HCT116 (cell line): ENCODE data around the gene PRKAG2. TPM values are rescaled to one million over a fixed set of nuclear protein-coding genes. Genes with fewer than 3 reads are reported as not detected.
"Not testable (repeated sequence)": the region's sequence is repeated elsewhere in the genome, so short reads cannot be mapped to it uniquely, and the experiment has no call there.

Experiments
- ATAC-seq: fragments of 200-7000 bp; cut with Tn5 transposase; 2 replicates; pipeline ENCODE4 v1.9.1; 2020; ENCODE audit warnings: mild to moderate bottlenecking, moderate library complexity
- BruUV-seq: library from RNA; stranded (reverse); fragments of 400-500 nt; replicated peaks from 2 replicates; lab custom pipeline; 2021; lab: Mats Ljungman, UMichigan
- CTCF ChIA-PET: fragments of 300-600 bp; sonication (Branson Sonifier 250); formaldehyde crosslinking; loops from one replicate; lab custom pipeline; 2021; ENCODE audit warnings: antibody characterized with exemption; lab: Charles Lee
- POLR2A ChIA-PET: fragments of 300-600, 350-600 bp; sonication (Branson Sonifier 250); formaldehyde crosslinking; loops from one replicate; lab custom pipeline; 2021; ENCODE audit warnings: antibody characterized with exemption; lab: Charles Lee
- RAD21 ChIA-PET, 2 experiments: fragments of 300-600 bp; sonication (Branson Sonifier 250); formaldehyde crosslinking; loops; one replicate each; lab custom pipeline; 2023; ENCODE audit warnings: low total read pairs in 2 of 2; ENCODE audit not compliant: uncharacterized antibody in 2 of 2, unreplicated experiment in 2 of 2, low non-redundant PET in 1 of 2; lab: Charles Lee
- DNase-seq: peaks from one replicate; pipeline ENCODE4 v3.0.0-alpha.2; 2010; ENCODE audit warnings: low read depth, low spot score
- H2AFZ ChIP-seq: fragments of 200-600 bp; shearing (Covaris generic), sonication (generic); 2 replicates; pipeline ENCODE4 v1.6.1; 2017; ENCODE audit warnings: low read depth, mixed run types, mixed read lengths, antibody characterized with exemption, low read length; ENCODE audit not compliant: poor library complexity, severe bottlenecking
- H3K27ac ChIP-seq: 2 replicates; pipeline ENCODE4 v1.5.1; 2012; ENCODE audit warnings: low read depth, low read length
- H3K27me3 ChIP-seq: fragments of 200-600 bp; sonication (generic); 2 replicates; pipeline ENCODE4 v1.6.1; 2016; ENCODE audit warnings: mixed run types, low read length, mixed read lengths; ENCODE audit not compliant: insufficient read depth
- H3K36me3 ChIP-seq, 2 experiments: fragments of 200-500 bp in 1 of 2; fragments of 200-600 bp in 1 of 2; sonication (Bioruptor generic) in 1 of 2; sonication (generic) in 1 of 2; 2 replicates each; pipeline versions ENCODE4 v1.5.1 to v1.6.1; 2014 to 2016; ENCODE audit warnings: low read length in 2 of 2, inconsistent platforms in 1 of 2, mixed read lengths in 1 of 2, mixed run types in 1 of 2; ENCODE audit not compliant: insufficient read depth in 2 of 2, control insufficient read depth in 1 of 2
- H3K4me1 ChIP-seq, 2 experiments: fragments of 200-600 bp in 1 of 2; sonication (generic) in 1 of 2; 2 replicates each; pipeline versions ENCODE4 v1.5.1 to v1.6.1; 2012 to 2017; ENCODE audit warnings: low read length in 2 of 2, inconsistent platforms in 1 of 2, mild to moderate bottlenecking in 1 of 2, mixed read lengths in 1 of 2, mixed run types in 1 of 2, moderate library complexity in 1 of 2; ENCODE audit not compliant: insufficient read depth in 2 of 2, control insufficient read depth in 1 of 2
- H3K4me2 ChIP-seq: fragments of 200-600 bp; sonication (generic); 2 replicates; pipeline ENCODE4 v1.6.1; 2017; ENCODE audit warnings: mixed run types, low read length, mixed read lengths
- H3K4me3 ChIP-seq, 2 experiments: fragments of 200-600 bp in 1 of 2; sonication (generic) in 1 of 2; replicated peaks in 1 of 2; 2 replicates each; pipeline ENCODE4 v1.5.1; 2011 to 2016; ENCODE audit warnings: low read length in 2 of 2, control low read depth in 1 of 2, low read depth in 1 of 2, mild to moderate bottlenecking in 1 of 2, mixed read lengths in 1 of 2, mixed run types in 1 of 2
- H3K79me2 ChIP-seq: fragments of 200-600 bp; sonication (generic); 2 replicates; pipeline ENCODE4 v1.6.1; 2017; ENCODE audit warnings: mild to moderate bottlenecking, mixed run types, low read length, moderate library complexity, mixed read lengths; ENCODE audit not compliant: insufficient read depth
- H3K9ac ChIP-seq: fragments of 200-600 bp; sonication (generic); 2 replicates; pipeline ENCODE4 v1.6.1; 2016; ENCODE audit warnings: low read length, mixed read lengths
- H3K9me2 ChIP-seq: fragments of 200-600 bp; sonication (generic), shearing (Covaris generic); 2 replicates; pipeline ENCODE4 v1.6.1; 2017; ENCODE audit warnings: mixed run types, mild to moderate bottlenecking, moderate library complexity; ENCODE audit not compliant: insufficient read depth
- H3K9me3 ChIP-seq, 2 experiments: fragments of 200-500 bp in 1 of 2; fragments of 200-600 bp in 1 of 2; sonication (Bioruptor generic) in 1 of 2; sonication (generic) in 1 of 2; 2 replicates each; pipeline ENCODE4 v1.6.1; 2014 to 2017; ENCODE audit warnings: low read length in 2 of 2, mixed read lengths in 2 of 2, inconsistent platforms in 1 of 2, low read depth in 1 of 2, mild to moderate bottlenecking in 1 of 2, mixed run types in 1 of 2, moderate library complexity in 1 of 2; ENCODE audit not compliant: control insufficient read depth in 1 of 2, insufficient read depth in 1 of 2
- H4K20me1 ChIP-seq: fragments of 200-600 bp; sonication (generic), shearing (Covaris generic); 2 replicates; pipeline ENCODE4 v1.6.1; 2017; ENCODE audit warnings: mixed run types, mild to moderate bottlenecking, moderate library complexity; ENCODE audit not compliant: insufficient read depth
- CBX3 ChIP-seq: IDR thresholded peaks from 2 replicates; pipeline ENCODE4 v1.6.1; 2012; ENCODE audit warnings: low read depth
- EGR1 ChIP-seq: IDR thresholded peaks from 2 replicates; pipeline ENCODE4 v1.6.1; 2012; ENCODE audit warnings: low read depth
- ELF1 ChIP-seq: IDR thresholded peaks from 2 replicates; pipeline ENCODE4 v1.6.1; 2012; ENCODE audit warnings: low read depth, borderline replicate concordance
- EZH2 ChIP-seq: fragments of 200-600 bp; sonication (generic); IDR thresholded peaks from 2 replicates; pipeline ENCODE4 v1.6.1; 2017; ENCODE audit warnings: antibody characterized with exemption, mixed run types
- EZH2phosphoT487 ChIP-seq: fragments of 200-600 bp; IDR thresholded peaks from 2 replicates; pipeline ENCODE4 v1.6.1; 2018; ENCODE audit warnings: antibody characterized with exemption, borderline replicate concordance
- SP1 ChIP-seq: IDR thresholded peaks from 2 replicates; pipeline ENCODE4 v1.6.1; 2012; ENCODE audit warnings: low read depth
- SRF ChIP-seq: IDR thresholded peaks from 2 replicates; pipeline ENCODE4 v1.6.1; 2012; ENCODE audit warnings: low read depth
- ZNF274 ChIP-seq: fragments of 200-500 bp; sonication (Bioruptor generic); IDR thresholded peaks from 2 replicates; pipeline ENCODE4 v1.6.1; 2014; ENCODE audit warnings: mild to moderate bottlenecking, low read depth, low read length, inconsistent platforms
- intact Hi-C: fragments of 100-400 bp; cut with micrococcal nuclease; formaldehyde crosslinking; loops from 2 replicates; pipeline ENCODE4 v1.10.0; 2022
- total RNA-seq: library from RNA; stranded (reverse); gene quantifications from one replicate; pipeline ENCODE4 v1.2.1, GENCODE V29; 2021; ENCODE audit not compliant: unreplicated experiment
- TF ChIP-seq, protein P1 (sequence below): IDR thresholded peaks from 2 replicates; pipeline ENCODE4 v1.6.1; 2012

PRKAG2 gene
- total RNA-seq, 1 experiment from 2014 or later: 23.6 TPM

GRCh38 chr7:151827620-151828019 is 49.3 kb downstream of the PRKAG2 start:
- no peak for TF ChIP-seq CBX3
- no peak for TF ChIP-seq EZH2
- TF ChIP-seq SP1: no peak
- TF ChIP-seq, protein P1, sequence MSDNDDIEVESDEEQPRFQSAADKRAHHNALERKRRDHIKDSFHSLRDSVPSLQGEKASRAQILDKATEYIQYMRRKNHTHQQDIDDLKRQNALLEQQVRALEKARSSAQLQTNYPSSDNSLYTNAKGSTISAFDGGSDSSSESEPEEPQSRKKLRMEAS: no peak
- no peak for TF ChIP-seq EGR1
- no peak for TF ChIP-seq SRF
- no peak for TF ChIP-seq EZH2phosphoT487
- TF ChIP-seq ELF1: no peak
- TF ChIP-seq ZNF274: no peak

DNA sequence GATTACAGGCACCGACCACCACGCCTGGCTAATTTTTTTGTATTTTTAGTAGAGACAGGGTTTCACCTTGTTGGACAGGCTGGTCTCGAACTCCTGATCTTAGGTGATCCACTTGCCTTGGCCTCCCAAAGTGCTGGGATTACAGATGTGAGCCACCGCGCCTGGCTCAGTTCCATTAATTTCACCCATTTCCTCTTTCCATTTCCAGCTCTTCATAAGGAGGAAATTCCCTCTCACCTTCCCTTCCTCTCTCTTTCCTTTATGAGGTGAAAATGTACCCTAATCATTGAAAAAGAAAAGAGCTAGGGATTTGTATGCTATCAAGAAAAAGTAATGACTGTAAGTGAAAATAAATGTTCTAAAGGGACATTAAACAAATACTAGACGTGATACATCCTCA is 50.6 kb downstream of the PRKAG2 start:
- H3K27ac ChIP-seq, ATAC-seq, H3K79me2 ChIP-seq, H3K4me2 ChIP-seq, POLR2A ChIA-PET, intact Hi-C loops, H4K20me1 ChIP-seq, DNase-seq, BruUV-seq, H3K36me3 ChIP-seq, H3K27me3 ChIP-seq, H3K4me3 ChIP-seq, H3K4me1 ChIP-seq, H3K9me3 ChIP-seq, H3K9ac ChIP-seq, RAD21 ChIA-PET, H3K9me2 ChIP-seq, CTCF ChIA-PET, H2AFZ ChIP-seq: not testable (repeated sequence)

More at GRCh38 chr7:151827620-151828019, 49.3 kb downstream of the PRKAG2 start:
- Histone ChIP-seq H3K9me3 (no peaks in the 10 kb centered on the region), H3K9me2 (no peaks in the 10 kb centered on the region), H3K79me2 (no peaks in the 10 kb centered on the region), H3K36me3 (no peaks in the 10 kb centered on the region), H3K27ac (no peak overlapping the region), H3K4me1 (no peaks in the 10 kb centered on the region), H3K9ac (no peak overlapping the region), H4K20me1 (no peaks in the 10 kb centered on the region), H3K4me3 (no peak overlapping the region), H2AFZ (no peak overlapping the region), H3K4me2 (no peak overlapping the region), H3K27me3 (no peaks in the 10 kb centered on the region)
- ChIA-PET RAD21 (no interaction called here), CTCF (no interaction called here), POLR2A (no interaction called here)
- DNase-seq (no peak), ATAC-seq (no peak)
- intact Hi-C loops: no loop called here
- no TSS peak for BruUV-seq
